Colonic mucosa (tissue), 4 donors: ENCODE measurements around the gene TIMP3. TPM values are rescaled to one million over a fixed set of nuclear protein-coding genes. Genes with fewer than 3 reads are reported as not detected.

ENCODE experiments used
- DNase-seq: peaks from one replicate; pipeline ENCODE4 v3.0.0-alpha.2; 2020
- H3K27ac ChIP-seq: fragments of 200-600 bp; one replicate; pipeline ENCODE4 v1.8.0; 2021
- H3K27me3 ChIP-seq: fragments of 200-600 bp; one replicate; pipeline ENCODE4 v1.8.0; 2021
- H3K36me3 ChIP-seq: fragments of 200-600 bp; one replicate; pipeline ENCODE4 v1.8.0; 2021
- H3K4me1 ChIP-seq: fragments of 200-600 bp; one replicate; pipeline ENCODE4 v1.8.0; 2021; ENCODE audit warnings: mild to moderate bottlenecking
- H3K4me3 ChIP-seq: fragments of 200-600 bp; one replicate; pipeline ENCODE4 v1.8.0; 2021
- H3K9ac ChIP-seq, 2 donors: one replicate each; pipeline ENCODE4 v1.7.0; 2013; ENCODE audit warnings: control low read depth in 2 of 2, low read depth in 2 of 2, low read length in 2 of 2
- H3K9me3 ChIP-seq: fragments of 200-600 bp; one replicate; pipeline ENCODE4 v1.8.0; 2021
- intact Hi-C: fragments of 100-400 bp; cut with DNase I; formaldehyde crosslinking; loops from one replicate; pipeline ENCODE4 v1.14.1; 2022
- total RNA-seq, 2 donors: library from RNA; stranded (reverse); fragmentation: NEBNext Ultra II Directional in 1 of 2; extraction: Animal tissue kit (Norgen Biotek cat#: 25700) in 1 of 2; gene quantifications; one replicate each; pipeline ENCODE4 v1.2.1, GENCODE V29; 2021
- TF ChIP-seq, protein P1 (sequence below): fragments of 200-600 bp; IDR thresholded peaks from one replicate; pipeline ENCODE4 v1.8.0; 2022; ENCODE audit warnings: antibody characterized with exemption, mild to moderate bottlenecking
- donor health status: healthy.
- donor health status: DM: no; HTN: no; CAD: no.
- donor health status: DM: no; HTN: no; CAD: no.

Gene TIMP3
- total RNA-seq, 2 donors from 2014 or later, result 13.3 to 33.6 TPM

DNA sequence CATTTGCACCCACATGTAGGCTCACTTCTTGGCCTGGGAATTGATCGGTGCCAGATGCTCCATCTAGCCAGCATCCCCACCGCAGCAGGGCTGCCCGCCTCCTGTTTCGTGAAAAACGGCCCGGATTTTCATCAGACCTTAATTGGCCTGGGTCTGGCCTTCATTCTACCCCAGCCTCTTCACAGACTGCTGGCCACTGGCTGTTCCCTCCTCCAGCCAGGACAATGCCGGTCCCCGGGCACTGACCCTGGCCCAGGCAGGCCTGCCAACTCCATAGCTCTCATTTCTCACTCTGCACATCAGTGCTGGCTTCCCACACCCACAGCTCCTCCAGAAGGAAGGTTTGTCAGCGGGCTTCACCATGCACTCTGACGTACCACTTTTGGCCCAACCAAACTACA lies 27.9 kb downstream of the TIMP3 start:
- H3K9ac ChIP-seq, result no peak overlapping the region
- no peak overlapping the region for H3K27ac ChIP-seq
- TF ChIP-seq, protein P1, sequence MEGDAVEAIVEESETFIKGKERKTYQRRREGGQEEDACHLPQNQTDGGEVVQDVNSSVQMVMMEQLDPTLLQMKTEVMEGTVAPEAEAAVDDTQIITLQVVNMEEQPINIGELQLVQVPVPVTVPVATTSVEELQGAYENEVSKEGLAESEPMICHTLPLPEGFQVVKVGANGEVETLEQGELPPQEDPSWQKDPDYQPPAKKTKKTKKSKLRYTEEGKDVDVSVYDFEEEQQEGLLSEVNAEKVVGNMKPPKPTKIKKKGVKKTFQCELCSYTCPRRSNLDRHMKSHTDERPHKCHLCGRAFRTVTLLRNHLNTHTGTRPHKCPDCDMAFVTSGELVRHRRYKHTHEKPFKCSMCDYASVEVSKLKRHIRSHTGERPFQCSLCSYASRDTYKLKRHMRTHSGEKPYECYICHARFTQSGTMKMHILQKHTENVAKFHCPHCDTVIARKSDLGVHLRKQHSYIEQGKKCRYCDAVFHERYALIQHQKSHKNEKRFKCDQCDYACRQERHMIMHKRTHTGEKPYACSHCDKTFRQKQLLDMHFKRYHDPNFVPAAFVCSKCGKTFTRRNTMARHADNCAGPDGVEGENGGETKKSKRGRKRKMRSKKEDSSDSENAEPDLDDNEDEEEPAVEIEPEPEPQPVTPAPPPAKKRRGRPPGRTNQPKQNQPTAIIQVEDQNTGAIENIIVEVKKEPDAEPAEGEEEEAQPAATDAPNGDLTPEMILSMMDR, result no peak
- DNase-seq, result no peak
- no peaks in the 10 kb centered on the region for H3K36me3 ChIP-seq
- H3K4me1 ChIP-seq, result no peaks in the 10 kb centered on the region
- intact Hi-C loops, result no loop called here
- no peaks in the 10 kb centered on the region for H3K9me3 ChIP-seq
- no peak overlapping the region for H3K4me3 ChIP-seq
- H3K27me3 ChIP-seq, result no peaks in the 10 kb centered on the region

DNA sequence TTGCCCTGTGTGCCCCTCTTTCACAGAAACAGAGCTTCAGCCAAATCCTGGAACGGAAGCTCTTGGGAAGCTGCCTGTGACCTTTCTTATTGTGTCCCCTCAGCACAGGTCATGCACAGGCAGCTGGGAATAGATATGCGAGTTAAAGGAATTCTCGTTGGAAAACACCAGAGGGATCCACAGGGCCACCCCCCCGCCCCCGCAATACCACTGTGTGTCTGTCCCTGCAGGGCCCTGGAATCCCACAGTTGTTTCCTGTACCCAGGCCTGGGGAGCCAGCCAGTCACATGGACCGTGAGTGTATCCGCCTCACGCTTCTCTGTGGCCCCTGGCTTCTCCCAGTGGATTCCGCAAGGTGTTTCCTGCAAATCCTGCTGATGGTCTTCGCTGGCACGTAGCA lies 29.0 kb downstream of the TIMP3 start:
- Histone ChIP-seq H3K36me3 (no peaks in the 10 kb centered on the region), H3K9me3 (no peaks in the 10 kb centered on the region), H3K27me3 (no peaks in the 10 kb centered on the region), H3K27ac (no peak overlapping the region), H3K4me3 (no peak overlapping the region), H3K4me1 (no peaks in the 10 kb centered on the region), H3K9ac (no peak overlapping the region)
- TF ChIP-seq, protein P1, result no peak
- no peak for DNase-seq
- intact Hi-C loops, result no loop called here

DNA sequence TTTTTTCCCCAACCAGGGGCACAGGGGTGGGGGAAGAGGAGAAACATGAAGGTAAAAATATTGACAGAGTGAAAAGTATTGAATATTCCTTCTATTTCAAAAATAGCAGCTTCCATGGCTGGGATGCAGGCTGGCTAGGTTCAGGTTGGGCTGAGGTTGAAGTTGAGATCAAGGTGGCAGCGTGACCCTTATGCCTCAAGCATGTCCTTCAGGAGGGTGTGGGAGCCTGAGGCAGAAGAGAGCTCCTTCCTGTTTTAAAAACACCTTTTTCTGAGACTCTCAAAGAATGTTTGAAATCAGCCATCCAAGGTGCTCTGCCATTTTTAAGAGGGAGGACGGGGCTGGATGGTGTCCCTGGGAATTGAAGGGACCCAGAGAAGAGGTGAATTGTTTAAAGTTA lies 29.5 kb downstream of the TIMP3 start:
- no peak overlapping the region for H3K27ac ChIP-seq
- no peaks in the 10 kb centered on the region for H3K4me1 ChIP-seq

DNA sequence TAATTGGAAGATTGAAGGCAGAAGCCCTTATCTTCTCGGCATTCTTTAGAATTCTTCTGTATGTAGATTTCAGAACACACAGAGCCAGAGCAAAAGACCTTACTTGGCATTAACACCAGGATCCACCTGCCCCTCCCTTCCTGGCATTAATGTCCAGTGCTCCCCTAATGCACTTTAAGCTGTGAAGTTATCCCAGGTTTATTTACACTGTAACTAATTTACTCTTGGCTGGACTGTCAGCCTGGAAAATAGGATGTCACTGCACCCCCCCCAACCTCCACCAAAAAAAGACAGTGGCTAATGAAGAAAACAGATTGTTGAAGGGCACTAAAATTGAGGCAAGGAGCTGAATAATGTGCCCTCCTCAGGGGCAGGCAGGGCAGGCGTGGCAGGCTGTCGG lies 30.1 kb downstream of the TIMP3 start:
- intact Hi-C loops, result no loop called here
- H3K27me3 ChIP-seq, result no peaks in the 10 kb centered on the region
- H3K4me3 ChIP-seq, result no peak overlapping the region
- no peak overlapping the region for H3K9ac ChIP-seq
- H3K36me3 ChIP-seq, result no peaks in the 10 kb centered on the region
- H3K27ac ChIP-seq, result no peak overlapping the region
- H3K9me3 ChIP-seq, result no peaks in the 10 kb centered on the region
- no peaks in the 10 kb centered on the region for H3K4me1 ChIP-seq
- no peak for DNase-seq
- TF ChIP-seq, protein P1, result no peak

More for the DNA sequence above, 29.5 kb downstream of the TIMP3 start:
- TF ChIP-seq, protein P1, result no peak
- H3K27me3 ChIP-seq, result no peaks in the 10 kb centered on the region
- H3K36me3 ChIP-seq, result no peaks in the 10 kb centered on the region
- H3K4me3 ChIP-seq, result no peak overlapping the region
- no peak overlapping the region for H3K9ac ChIP-seq
- no peak for DNase-seq
- intact Hi-C loops, result no loop called here
- no peaks in the 10 kb centered on the region for H3K9me3 ChIP-seq

DNA sequence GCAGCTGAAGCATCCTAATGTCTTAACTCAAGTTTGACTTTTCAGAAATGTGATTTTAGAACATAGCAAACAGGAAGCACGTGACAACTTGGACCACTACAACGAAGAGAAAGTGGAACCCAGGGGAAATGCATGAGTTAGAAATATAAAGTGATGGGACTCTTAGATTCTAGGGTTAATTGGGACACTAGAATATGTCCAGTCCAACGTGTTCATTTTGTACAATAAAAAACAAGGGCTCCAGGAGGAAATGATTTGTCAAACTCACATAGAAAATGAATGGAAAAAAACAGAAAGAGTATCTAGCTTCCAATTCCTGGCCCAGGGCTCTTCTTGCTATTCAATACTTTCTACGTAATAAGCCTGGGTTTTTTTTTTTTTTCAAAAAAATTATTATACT lies 30.7 kb downstream of the TIMP3 start:
- no peak overlapping the region for H3K4me3 ChIP-seq
- no peak overlapping the region for H3K27ac ChIP-seq
- TF ChIP-seq, protein P1, result no peak
- H3K9ac ChIP-seq, result no peak overlapping the region
- DNase-seq, result no peak
- H3K36me3 ChIP-seq, result no peaks in the 10 kb centered on the region
- H3K27me3 ChIP-seq, result no peaks in the 10 kb centered on the region
- H3K9me3 ChIP-seq, result no peaks in the 10 kb centered on the region
- intact Hi-C loops, result no loop called here
- no peaks in the 10 kb centered on the region for H3K4me1 ChIP-seq
